GM19328 (cell line): Measurements from ENCODE around the gene CLCN2.

Experiments
- ATAC-seq: cut with Tn5 transposase; IDR thresholded peaks from one replicate; pipeline ENCODE4 v1.9.1; 2021; ENCODE audit warnings: mild to moderate bottlenecking, moderate library complexity; ENCODE audit not compliant: unreplicated experiment

Gene CLCN2

GRCh38 chr3:184381261-184382224, 20.1 kb upstream of the CLCN2 start:
- no peak for ATAC-seq

- no peak for ATAC-seq
Observed at GRCh38 chr3:184380627-184381260, 19.3 kb upstream of the CLCN2 start.

DNA sequence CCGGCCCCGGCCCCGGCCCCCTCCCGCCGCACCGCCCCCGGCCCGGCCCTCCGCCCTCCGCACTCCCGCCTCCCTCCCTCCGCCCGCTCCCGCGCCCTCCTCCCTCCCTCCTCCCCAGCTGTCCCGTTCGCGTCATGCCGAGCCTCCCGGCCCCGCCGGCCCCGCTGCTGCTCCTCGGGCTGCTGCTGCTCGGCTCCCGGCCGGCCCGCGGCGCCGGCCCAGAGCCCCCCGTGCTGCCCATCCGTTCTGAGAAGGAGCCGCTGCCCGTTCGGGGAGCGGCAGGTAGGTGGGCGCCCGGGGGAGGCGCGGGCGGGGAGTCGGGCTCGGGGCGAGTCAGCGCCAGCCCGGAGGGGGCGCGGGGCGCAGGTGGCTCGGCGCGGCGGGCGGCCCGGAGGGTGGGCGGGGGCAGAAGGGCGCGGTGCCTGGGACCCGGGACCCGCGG, 18.8 kb upstream of the CLCN2 start:
- ATAC-seq: no peak

DNA sequence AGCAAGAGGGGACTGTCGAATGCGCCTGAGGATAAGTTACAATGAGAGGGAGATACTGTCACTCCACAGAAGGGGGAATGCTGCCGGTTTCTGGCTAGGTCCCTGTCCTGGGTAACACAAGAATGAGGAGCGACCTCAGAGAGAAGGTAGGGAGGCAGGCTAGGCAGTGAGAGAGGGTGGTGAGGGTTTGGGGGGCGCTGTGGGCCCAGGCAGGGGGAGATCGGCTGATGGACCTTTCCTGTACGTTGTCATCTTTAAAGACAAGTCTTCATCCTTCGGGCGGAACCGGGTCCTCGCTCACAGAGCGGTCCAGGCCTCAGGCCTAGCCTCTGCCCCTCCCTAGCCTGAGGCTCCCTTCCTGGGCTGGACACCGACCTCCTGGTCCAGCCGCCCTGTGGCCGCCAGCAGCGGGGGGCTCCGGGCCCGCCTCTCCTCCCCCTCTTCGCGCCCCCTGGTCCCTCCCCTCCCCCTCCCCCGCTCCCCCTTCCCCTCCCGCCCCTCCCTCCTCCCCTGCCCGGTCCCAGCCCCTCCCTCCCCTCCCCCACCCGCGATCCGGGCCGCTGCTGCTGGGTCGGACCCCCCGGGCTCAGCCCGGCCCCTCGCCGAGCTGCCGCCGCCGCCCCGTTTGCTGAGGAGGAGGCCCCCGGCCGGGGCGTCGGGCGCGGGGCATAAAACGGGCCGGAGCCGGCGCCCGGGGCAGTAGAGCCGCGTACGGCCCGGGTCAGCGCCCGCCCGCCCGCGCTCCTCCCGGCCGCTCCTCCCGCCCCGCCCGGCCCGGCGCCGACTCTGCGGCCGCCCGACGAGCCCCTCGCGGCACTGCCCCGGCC, 18.2 kb upstream of the CLCN2 start, which contains the start of gene CHRD:
Gene CHRD (plus strand): TSS at position 697 of the 827 bp plus-strand sequence. CDS start 265 bp downstream, outside the sequence.
- no peak for ATAC-seq

DNA sequence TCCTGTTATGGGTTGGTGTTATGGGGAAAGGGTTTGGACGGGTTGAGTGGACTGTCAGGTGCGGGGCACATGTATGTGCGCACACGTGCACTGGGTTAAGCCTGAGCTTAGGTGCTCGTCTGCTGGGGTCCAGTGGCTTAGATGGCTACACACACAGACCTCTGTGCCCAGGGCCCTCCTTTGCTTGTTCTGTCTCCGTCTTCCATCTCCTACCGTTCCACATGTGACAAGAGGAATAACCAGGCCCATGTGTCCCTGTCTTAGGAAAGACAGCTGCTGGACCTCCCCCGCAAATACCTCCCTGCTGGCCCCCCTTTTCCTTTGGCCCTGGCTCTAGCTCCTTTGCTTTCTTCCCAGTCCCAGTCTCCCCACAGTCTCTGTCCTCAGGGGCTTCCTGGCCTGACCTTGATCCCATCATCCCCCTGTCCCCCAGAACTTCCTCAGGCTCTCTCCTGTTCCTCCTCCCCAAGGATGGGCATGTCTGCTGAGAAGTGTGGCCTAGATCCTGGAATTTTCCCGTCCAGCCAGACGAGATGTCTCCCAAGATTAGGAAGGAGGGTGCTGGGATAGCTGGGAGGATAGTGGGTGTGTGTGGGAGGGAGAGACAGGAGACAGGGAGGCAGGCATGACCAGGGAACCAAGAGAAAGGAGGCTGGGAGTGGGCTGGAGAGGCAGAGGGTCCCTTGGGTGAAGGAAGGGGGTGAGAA, 17.4 kb upstream of the CLCN2 start:
- no peak for ATAC-seq

DNA sequence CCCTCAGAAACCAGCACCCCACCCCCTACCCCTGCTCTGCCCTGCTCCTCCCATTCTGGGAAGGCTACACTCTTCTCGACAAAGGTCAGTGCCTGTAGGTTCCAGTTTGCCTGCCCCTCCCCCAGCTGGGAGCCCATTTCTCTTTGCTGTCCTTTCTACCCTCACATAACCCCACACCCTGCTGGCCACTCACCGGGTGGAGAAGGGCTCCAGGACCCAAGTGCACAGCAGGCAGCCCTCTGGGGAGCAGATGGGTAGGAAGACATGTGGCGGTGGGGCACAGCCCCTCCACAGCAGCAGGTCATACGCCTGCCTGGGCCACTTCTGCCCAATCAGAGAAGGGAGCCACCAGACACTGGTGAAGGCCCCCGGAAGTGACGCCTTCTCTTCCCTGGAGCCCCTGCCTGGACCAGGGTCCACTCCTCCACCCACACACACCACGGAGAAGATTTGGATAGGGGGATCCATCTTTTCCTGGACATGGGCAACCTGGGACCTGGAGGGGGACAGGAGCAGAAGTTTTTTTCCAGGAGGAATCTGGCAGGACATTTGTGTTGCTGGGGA, 16.6 kb upstream of the CLCN2 start, which contains the start of gene THPO:
Gene THPO (minus strand): TSS at position 326 of the 564 bp plus-strand sequence. CDS start 1,948 bp downstream, outside the sequence.
- no peak for ATAC-seq

- ATAC-seq: no peak
Observed at GRCh38 chr3:184377374-184377773, 16.0 kb upstream of the CLCN2 start.

- no peak for ATAC-seq
Observed at GRCh38 chr3:184375747-184376461, 14.5 kb upstream of the CLCN2 start.

- no peak for ATAC-seq
Observed at GRCh38 chr3:184373422-184373821, 12.0 kb upstream of the CLCN2 start.

DNA sequence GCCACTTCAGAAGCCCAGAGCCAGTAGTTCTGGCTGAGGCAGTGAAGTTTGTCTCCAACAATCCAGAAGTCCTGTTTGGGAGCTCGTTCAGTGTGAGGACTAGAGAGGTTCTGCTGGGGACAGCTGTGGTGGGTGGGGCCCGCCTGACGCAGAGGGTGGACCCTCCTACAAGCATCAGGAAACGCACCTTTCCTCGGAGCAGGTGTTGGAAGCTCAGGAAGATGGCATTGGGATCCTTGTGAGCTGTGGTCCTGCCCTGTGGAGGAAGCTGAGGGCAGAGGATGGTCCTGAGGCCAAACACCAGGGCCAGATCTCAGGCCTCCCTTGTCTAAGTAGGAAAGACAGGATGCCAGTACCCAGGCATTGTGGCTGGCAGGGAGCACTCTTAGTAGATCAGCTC, 11.5 kb upstream of the CLCN2 start:
- ATAC-seq: no peak

GRCh38 chr3:184372296-184372821, 11.0 kb upstream of the CLCN2 start:
- ATAC-seq: no peak

- peak; percentile 53 for ATAC-seq
Observed at GRCh38 chr3:184371570-184372018, 10.2 kb upstream of the CLCN2 start.

GRCh38 chr3:184368586-184369183, 7.3 kb upstream of the CLCN2 start:
- no peak for ATAC-seq

DNA sequence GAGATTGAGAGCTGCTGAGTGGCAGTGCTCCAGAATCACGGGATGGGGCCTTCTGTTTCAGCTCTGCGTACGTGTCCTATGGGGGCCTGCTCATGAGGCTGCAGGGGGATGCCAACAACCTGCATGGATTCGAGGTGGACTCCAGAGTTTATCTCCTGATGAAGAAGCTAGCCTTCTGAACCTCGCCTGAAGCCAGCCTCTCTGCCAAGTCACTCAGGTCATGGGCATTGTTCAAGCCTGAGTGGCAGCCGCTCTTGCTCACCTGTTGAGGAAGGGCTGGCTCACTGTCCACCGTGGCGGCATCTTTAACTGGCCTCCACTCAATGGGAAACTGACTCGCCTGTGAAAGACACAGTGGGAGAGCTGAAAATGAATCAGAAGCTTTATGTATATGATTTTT, 6.7 kb upstream of the CLCN2 start:
- ATAC-seq: no peak

DNA sequence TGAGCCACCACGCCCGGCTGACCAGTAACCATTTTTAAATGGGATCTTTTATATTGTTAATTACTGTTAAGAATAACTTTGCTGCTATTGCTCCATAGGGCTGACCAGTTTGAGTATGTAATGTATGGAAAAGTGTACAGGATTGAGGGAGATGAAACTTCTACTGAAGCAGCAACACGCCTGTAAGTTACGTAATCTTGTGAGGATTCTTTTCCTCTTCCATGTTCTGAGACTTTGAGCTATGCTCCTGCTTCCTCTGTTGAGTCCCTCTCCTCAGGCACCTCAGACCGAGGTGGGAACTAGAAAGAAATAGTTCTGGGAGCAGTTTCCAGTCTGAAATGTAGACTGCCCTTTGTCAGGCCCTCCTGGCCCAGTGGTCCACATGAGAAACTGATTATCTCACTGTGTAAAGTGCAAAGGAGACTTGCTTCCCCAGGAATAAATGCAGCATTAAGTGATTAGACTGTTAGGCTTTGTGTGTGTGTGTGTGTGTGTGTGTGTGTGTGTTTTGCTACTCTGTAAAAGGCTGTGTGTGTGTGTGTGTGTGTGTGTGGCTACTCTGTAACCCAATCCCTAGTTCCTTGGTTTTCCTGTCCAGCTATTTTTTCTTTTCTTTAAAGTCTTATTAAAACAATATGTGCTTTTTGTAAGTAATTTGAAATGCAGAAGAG, 5.3 kb upstream of the CLCN2 start:
- ATAC-seq: no peak

- ATAC-seq: peak; percentile 79
Observed at GRCh38 chr3:184362668-184363546, 1.5 kb upstream of the CLCN2 start.
